GM15510 (cell line): ENCODE results near the gene USP48.

ENCODE experiments used
- POLR2A ChIP-seq: IDR thresholded peaks from 3 replicates; pipeline ENCODE4 v1.6.1; 2011; ENCODE audit warnings: borderline replicate concordance; ENCODE audit not compliant: insufficient read length; ENCODE audit errors: extremely low read depth

Gene USP48

DNA sequence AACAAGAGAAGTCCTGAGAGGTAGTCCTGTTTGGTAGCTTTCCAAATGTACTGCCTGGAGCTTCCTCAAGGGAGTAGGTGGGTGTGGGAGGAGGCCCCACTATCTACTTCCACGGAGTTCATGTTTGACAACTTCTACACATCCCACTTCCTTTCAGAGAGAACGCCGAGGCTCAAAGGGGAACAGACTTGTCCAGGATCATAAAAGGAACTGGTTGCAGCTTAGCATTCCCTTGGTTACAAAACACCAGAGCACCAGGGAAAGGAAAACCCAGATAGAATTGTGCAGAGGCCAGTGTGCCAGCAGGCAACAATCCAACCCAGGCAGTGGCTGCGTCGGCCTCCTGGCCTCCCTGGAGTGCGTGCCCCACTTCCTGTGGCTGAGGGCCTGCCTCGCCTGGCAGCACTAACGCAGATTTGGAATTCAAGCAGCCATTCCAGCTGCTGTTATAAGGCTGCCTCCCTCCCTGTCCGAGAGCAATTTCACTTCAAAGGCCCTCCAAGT is 109.6 kb downstream of the USP48 start:
- TF ChIP-seq POLR2A, result no peak

DNA sequence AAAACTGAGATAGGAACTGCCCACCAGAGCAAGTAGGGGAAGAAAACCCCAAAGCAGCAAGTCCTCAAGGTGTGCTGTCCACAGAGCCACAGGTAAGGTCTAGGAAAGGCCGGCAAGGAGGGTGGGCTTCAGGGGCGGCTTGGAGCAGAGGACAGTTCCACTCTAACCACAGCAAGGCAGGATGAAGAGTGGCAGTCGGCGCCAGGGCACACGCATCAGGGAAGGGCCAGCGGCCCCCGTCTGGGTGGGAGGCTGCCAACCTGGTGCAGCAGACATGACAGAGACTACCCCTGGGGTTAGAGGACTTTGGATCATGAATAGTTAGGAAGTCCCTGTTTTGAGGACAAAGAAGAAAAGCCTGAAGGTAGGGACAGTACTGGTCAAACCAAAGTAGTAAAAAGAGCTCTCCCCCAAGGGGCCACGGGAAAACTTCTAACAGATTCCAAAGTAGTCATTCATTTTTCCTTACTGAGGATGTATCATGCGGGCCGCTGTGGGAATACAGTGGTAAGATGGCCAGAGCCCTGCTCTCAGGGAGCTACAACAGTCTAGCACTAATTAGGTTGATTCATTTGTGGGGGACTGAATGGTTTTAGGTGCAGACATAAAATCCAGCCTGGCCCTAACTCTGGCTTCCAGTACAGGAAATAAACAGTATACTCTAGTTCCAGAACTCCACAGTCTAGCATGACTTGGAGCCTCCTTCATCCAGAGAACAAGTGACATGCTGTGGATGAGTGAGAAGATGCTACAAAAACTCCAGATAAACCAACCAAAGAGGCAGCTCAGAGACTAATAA is 110.3 kb downstream of the USP48 start:
- TF ChIP-seq POLR2A, result peak; percentile 6

DNA sequence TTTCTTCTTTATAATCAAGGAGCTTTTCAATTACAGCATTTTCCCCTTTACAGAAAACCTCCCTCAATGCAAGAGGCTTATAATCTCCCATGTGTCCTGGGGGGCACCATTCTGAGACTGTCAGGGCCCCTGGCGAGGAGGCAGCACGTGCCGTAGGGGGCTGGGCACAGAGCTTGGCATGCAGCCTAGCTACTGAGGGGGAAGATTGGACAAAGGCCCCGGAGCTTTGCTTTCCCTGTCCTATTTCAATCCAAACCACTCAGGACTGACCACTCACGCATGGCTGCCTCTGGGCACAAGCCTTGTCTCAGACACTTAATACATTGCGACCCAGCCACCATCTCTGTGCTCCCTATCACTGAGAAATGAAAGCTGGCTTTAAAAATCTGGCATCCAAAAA is 111.0 kb downstream of the USP48 start:
- TF ChIP-seq POLR2A, result no peak

DNA sequence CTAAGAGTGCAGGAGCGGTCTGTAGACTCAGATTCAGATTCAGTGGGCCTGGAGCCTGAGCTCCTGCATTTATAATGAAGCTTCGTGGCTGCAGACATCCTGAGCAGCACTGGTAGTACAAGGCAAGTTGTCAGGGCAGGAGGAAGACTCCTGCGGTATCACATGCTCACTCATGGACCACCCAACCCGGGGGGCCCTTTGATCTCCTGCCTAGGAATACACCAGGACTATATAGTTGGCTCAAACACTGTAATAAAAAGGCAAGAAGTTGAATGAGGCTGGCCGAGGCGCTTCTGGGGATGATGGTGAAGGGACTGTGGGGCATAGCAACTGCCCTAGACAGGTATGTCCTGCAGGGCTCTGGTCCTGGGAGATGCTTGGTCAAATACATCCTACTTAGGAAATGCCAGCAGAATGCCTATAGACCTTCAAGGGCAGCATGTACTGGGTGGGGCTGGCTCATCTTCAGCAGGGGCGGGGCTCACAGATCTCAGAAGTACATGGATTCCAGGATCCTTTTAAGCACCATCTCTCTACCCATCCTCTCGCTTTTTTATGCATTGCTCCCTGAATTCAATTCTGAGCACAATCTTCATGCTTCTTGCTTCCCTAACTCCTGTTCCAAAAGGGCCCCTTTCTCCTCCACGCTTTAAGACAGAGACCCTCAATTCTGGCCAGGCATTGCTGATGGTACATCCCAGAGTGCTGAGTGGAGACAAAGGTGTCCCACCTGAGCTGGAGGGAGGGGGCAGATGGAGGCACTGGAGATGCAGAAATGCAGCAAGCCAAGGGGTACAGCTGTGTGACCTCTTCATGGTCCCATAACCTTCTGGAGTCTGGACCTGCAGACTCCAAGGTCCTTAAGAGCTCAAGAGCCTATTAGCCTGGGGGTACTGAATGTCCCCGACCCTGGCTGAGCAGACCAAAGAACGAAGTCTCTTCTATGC is 111.7 kb downstream of the USP48 start:
- TF ChIP-seq POLR2A, result no peak

DNA sequence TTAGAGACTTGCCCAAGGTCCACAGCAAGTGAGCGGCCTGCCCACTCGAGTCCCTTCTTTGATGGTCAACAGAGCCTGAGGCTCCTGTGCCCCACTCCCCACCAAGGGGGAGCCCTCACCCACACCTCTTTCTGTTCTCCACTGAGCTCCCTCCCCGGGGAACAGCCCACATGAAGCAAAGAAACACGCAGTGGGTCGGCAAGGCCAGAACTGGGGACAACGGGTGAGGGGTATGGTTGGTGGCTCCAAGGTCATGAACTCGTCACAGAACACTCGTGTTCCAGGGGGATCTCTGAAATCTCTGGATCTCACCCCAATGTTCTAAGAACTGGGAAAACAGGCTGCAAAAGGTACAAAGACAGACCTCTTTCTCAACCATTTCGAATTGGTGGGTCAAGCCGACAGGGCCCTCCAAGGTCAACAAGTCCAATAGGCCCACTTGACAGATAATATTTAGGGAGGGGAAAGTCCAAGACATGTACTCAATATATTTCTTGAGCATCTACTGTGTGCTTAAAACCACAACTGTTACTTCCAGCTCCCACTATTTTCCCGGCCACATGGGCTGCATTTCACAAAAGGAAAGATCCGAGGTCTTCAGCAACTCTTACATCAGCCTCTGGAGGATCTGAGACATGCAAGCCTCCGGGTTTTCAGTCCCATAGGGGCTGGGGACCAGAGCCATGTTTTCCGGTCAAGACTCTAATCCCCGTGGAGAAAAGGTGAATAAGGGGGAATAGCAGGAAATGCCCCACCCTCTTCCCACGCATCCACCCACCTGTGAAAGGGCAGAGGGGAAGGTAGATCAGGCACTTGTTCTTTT is 112.7 kb downstream of the USP48 start:
- TF ChIP-seq POLR2A, result no peak

DNA sequence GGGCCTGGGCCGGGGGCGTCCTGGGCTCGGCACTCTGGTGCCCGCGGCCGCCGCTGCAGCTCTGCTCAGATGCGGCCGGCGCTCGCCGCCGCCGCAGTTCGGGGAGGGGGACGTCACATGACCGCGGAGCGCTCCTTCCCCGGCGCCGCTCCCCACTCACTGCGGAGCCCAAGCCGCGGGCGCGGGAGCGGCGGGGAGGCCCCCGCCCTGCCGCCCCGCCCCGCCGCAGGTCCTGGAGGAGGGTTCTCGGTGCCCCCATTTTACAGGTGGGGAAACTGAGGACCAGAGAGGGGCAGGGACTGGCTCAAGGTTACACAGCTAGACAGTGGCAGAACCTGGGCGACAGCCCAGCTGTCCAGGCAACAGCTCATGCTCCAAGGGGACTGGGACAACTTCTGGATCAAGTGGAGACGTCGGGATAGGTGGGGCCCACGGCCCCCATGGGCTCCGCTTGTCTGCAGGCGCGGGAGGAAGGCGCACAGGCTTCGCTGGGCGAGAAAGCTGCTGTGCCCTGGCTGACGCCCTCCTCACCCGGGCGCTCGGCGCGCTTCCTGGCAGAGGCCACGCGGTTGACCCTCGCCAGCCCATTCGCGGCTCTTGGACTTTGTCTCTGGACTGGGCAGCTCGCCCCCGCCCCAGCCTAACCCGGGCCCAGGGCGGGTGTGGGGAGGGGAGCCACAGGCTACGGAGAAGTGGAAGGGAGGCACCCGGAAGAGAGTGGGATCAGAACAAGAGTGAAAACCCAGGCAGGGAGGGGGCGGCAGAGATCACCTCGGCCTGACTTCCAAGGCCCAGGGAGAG is 113.5 kb downstream of the USP48 start, which contains the start of gene RAP1GAP:
RAP1GAP (minus strand) TSS at position 100 of the 801 bp plus-strand sequence. CDS start 49,325 bp downstream, outside the sequence.
- no peak for TF ChIP-seq POLR2A

DNA sequence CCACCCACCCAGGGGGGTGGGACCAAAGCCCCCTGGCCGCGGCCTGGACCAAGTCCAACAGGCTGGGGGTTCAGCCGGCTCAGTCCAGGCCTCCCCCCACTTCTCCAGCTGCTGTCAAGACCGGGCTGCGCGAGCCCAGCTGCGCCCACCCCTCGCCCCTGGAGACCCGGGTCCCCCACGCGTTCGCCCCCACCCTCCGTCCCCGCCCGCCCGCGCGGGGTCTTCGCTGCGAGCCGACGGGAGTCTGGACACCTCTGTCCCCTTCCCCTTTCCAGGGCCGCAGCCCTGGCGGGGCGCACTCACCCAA is 114.0 kb downstream of the USP48 start:
- no peak for TF ChIP-seq POLR2A

DNA sequence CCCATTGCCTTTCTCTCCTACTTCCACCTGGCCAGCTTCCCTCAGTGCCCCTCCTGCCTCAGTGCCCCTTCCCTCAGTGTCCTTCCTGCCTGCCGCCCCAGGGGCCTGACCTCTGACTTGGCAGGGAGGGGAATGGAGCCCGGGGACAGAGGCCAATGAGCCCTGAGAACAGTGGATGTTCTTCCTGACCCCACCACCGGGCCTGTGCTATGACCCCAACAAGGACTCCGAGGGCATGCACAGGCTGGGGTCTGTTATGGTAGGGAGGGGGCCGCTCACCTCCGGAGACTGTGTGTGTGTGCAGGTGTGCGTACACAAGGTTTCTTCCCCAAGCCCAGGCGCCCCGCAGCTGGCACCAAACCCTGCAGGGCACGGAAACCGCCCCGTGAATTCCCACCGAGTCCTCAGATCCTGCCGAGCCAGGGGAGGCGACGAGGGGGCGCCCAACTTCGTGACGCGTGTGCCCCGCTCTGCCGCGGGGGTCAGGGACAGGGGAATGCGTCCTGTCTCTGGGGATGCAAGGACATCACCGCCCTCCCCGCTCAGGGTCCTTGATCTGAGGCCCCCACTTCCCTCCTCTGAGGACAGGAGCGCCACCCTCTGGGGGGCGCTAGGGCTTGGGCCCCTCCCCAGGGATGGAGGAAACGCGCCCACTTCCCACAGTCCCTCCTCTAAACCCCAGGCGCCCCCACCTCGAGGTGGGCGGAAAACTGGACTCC is 114.6 kb downstream of the USP48 start:
- TF ChIP-seq POLR2A, result no peak

DNA sequence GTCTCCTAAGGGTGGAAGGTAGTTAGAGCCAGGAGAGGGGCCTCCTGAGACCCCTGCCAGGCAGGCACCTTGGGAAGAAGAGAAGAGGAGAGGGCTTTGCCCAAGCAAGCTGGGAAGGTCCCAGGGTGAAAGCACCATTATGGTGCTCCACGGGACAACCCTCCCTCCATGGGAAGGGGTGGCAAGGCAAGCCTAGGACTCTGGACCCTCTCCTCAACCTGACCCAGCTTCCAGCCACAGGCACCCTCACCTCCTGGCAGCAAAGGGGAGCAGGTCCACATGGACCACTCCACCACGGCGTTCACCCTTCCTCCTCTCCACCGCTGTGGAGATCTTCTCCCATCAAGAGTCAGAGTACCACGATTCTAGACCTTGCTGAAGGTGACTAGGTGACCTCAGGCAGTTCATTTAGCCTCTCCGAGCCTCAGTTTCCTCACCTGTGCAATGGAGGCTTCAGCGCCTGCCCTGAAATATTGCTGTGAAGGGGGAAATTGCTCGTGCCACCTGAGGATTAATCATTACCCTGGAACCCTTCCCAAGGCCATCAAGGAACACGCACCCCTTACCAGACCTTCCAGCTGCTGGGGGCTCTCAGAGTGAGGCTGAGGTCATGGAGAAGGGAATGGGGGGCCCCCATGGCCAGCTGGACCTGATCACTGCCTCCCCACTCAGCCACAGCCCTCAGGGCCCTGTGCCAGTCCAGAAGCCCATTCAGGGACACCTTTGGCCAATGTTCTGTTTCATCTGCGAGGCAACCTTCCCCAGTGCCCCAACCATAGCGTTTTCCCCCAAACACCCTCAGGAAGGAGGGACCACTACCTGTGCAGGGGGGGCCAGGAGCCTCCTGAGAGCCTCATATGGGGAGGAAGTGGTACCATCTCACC is 115.4 kb downstream of the USP48 start:
- no peak for TF ChIP-seq POLR2A

DNA sequence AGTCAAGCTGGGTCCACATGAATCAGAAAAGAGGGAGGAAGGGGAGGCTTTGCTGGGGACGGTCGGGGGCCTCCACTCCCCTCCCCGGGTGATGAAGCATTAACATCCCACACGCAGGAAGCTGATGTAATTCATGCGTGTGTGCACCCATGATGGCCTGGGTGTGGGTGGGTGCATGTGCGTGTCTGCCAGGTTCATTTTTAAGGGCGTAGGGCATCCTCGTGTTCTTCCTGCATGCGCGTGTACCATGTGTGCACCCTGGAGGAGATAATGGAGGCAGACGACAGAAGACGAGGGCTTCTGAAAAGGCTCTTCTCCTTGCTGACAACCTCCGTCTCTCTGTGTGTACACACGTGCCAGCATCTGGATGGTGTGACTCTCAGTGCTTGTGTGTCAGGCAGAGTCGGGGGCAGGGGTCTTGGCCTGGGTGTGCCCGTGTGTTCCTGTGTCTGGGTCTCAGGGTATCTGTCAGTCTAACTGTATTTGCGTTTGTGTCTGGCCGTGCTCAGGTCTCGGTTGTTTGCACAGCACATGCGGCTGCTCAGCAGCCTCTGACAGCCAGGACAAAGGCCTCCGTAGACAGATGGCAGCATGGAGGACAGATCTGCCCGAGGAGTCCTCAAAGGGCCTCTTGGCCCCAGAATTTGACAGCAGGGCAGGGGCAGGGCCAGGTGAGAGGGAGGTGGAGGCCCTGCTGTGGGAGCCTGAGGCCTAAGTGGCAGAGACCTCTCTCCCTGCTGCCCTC is 116.2 kb downstream of the USP48 start:
- no peak for TF ChIP-seq POLR2A

DNA sequence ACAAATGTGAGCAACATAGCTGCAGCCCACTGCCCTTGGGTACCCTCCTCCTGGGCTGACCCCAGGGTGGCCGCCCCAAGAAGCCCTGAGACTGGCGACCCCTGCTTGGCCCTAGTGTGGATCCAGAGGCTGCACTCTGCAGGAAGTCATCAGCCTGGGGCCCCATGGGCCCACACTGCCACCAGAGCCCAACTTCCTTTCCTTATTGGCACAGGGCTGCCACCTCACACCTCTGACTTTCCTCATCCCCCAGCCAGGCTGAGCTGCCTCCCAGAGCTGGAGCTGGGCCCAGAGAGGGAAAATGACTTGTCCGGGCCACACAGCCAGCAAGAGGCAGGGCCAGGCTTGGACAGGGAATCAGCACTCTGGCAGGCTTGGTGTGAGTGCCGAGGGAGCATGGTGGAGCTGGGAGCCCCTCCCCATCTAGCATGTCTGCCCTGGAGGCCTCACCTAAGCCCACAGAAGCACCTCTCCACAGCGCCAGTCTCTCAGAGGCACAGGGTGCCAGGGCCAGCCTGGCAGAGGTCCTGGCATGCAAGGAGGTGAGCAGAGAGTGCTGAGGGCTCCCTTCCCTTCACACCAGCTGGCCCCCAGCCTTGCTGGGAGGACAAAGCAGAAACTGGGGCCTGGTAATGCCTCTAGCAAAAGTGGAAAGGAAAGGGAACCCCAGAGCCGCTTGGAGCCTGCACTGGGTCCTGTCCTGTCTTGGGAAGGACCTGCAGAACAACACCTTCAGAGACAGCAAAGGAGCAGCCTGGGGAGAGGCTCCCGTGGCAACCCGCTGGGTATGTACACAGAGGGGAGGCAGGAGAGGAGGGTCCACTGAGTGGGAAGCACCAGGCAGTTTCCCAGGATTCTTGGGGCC is 117.0 kb downstream of the USP48 start:
- no peak for TF ChIP-seq POLR2A
